Measurements from ENCODE around the gene AQP9.

Gene AQP9

GRCh38 chr15:58125333-58125732 lies 12.8 kb upstream of the AQP9 start:
- Histone ChIP-seq H3K4me3 (ENCODE audit: low read length in 2 of 2) (no peak overlapping the region), H2BK15ac (ENCODE audit: low read length) (no peak overlapping the region), H3K4ac (ENCODE audit: low read length) (no peak overlapping the region), H3K14ac (ENCODE audit: low read length) (no peak overlapping the region), H3K4me2 (ENCODE audit: insufficient read depth, low read length, poor library complexity, severe bottlenecking) (no peak overlapping the region), H3K18ac (ENCODE audit: low read length) (no peak overlapping the region), H2BK5ac (ENCODE audit: low read length) (no peak overlapping the region), H2AFZ (ENCODE audit: low read length) (no peak overlapping the region), H3K79me1 (ENCODE audit: low read depth, low read length) (no peaks in the 10 kb centered on the region), H2AK5ac (ENCODE audit: low read depth, low read length) (no peak overlapping the region), H2BK12ac (ENCODE audit: low read length) (no peak overlapping the region), H3K36me3 (replicated peaks in 1 of 2; ENCODE audit: control insufficient read depth in 2 of 2, insufficient read depth in 2 of 2, low read length in 2 of 2) (no peaks in the 10 kb centered on the region), H3K27ac (replicated peaks; ENCODE audit: low read length) (no peak overlapping the region), H4K91ac (ENCODE audit: low read depth, low read length, poor library complexity) (no peak overlapping the region), H4K8ac (ENCODE audit: low read depth, low read length) (no peak overlapping the region), H3K4me1 (ENCODE audit: control insufficient read depth in 2 of 2, insufficient read depth in 1 of 2, low read depth in 1 of 2, low read length in 2 of 2) (no peaks in the 10 kb centered on the region), H3K27me3 (ENCODE audit: control insufficient read depth in 3 of 3, insufficient read depth in 3 of 3, low read depth in 1 of 3, low read length in 3 of 3) (peaks cover 0 to 3% (median 0%) of the 10 kb centered on the region in 3 experiments), H3K23ac (ENCODE audit: low read depth, low read length, poor library complexity) (no peak overlapping the region), H2BK120ac (ENCODE audit: low read depth, low read length) (no peak overlapping the region), H3K9ac (ENCODE audit: low read depth, low read length, poor library complexity) (no peak overlapping the region), H3K9me3 (replicated peaks in 1 of 2; ENCODE audit: control insufficient read depth in 2 of 2, insufficient read depth in 1 of 2, low read depth in 1 of 2, low read length in 2 of 2) (peaks cover 0 to 3% of the 10 kb centered on the region in 2 donors)
- no peak for DNase-seq (ENCODE audit: low spot score)

DNA sequence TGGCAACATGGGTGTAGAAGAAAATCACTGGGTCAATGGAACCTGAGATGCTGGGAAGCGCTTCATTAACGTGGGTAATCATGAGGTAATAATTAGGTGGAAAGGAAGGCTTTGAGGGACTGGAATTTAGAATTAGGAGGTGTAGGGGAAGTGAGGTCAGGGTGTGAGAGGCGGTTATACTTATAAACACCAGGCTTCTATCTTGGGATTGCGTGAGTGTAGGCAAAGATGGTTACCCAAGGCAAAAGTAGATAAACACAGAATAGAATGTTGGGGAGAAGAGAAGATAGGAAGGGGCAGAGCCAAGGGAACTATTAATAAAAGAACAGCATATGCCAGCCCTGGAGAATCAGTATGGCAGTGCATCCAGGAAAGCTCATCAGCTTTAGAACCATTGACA lies 3.3 kb upstream of the AQP9 start:
- H3K27ac ChIP-seq (replicated peaks; ENCODE audit: low read length), result no peak overlapping the region
- H3K36me3 ChIP-seq (replicated peaks in 1 of 2; ENCODE audit: control insufficient read depth in 2 of 2, insufficient read depth in 2 of 2, low read length in 2 of 2), result no peaks in the 10 kb centered on the region
- no peak overlapping the region for H2BK5ac ChIP-seq (ENCODE audit: low read length)
- no peak overlapping the region for H2AFZ ChIP-seq (ENCODE audit: low read length)
- H3K4ac ChIP-seq (ENCODE audit: low read length), result no peak overlapping the region
- no CpG with 5 or more reads among the region's 4 CpGs for WGBS, 2 donors (ENCODE audit: extremely low coverage in 2 of 2, insufficient read length in 2 of 2, insufficient replicate concordance in 1 of 2)
- no peak overlapping the region for H3K9ac ChIP-seq (ENCODE audit: low read depth, low read length, poor library complexity)
- H3K23ac ChIP-seq (ENCODE audit: low read depth, low read length, poor library complexity), result no peak overlapping the region
- no peaks in the 10 kb centered on the region for H3K79me1 ChIP-seq (ENCODE audit: low read depth, low read length)
- H3K27me3 ChIP-seq (ENCODE audit: control insufficient read depth in 3 of 3, insufficient read depth in 3 of 3, low read depth in 1 of 3, low read length in 3 of 3), result peaks cover 0 to 9% (median 0%) of the 10 kb centered on the region in 3 experiments
- H3K9me3 ChIP-seq (replicated peaks in 1 of 2; ENCODE audit: control insufficient read depth in 2 of 2, insufficient read depth in 1 of 2, low read depth in 1 of 2, low read length in 2 of 2), result no peaks in the 10 kb centered on the region
- H3K18ac ChIP-seq (ENCODE audit: low read length), result no peak overlapping the region
- H3K4me2 ChIP-seq (ENCODE audit: insufficient read depth, low read length, poor library complexity, severe bottlenecking), result no peak overlapping the region
- H2AK5ac ChIP-seq (ENCODE audit: low read depth, low read length), result no peak overlapping the region
- no peak overlapping the region for H4K91ac ChIP-seq (ENCODE audit: low read depth, low read length, poor library complexity)
- H2BK12ac ChIP-seq (ENCODE audit: low read length), result no peak overlapping the region
- H3K14ac ChIP-seq (ENCODE audit: low read length), result no peak overlapping the region
- no peaks in the 10 kb centered on the region for H3K4me1 ChIP-seq (ENCODE audit: control insufficient read depth in 2 of 2, insufficient read depth in 1 of 2, low read depth in 1 of 2, low read length in 2 of 2)
- H2BK120ac ChIP-seq (ENCODE audit: low read depth, low read length), result no peak overlapping the region
- no peak overlapping the region for H2BK15ac ChIP-seq (ENCODE audit: low read length)
- DNase-seq (ENCODE audit: low spot score), result no peak
- H4K8ac ChIP-seq (ENCODE audit: low read depth, low read length), result no peak overlapping the region
- no peak overlapping the region for H3K4me3 ChIP-seq (ENCODE audit: low read length in 2 of 2)

GRCh38 chr15:58135511-58136174 lies 2.5 kb upstream of the AQP9 start:
- H3K4me1 ChIP-seq (ENCODE audit: control insufficient read depth in 2 of 2, insufficient read depth in 1 of 2, low read depth in 1 of 2, low read length in 2 of 2), result no peaks in the 10 kb centered on the region
- H4K91ac ChIP-seq (ENCODE audit: low read depth, low read length, poor library complexity), result no peak overlapping the region
- H2AK5ac ChIP-seq (ENCODE audit: low read depth, low read length), result no peak overlapping the region
- WGBS, 2 donors (ENCODE audit: extremely low coverage in 2 of 2, insufficient read length in 2 of 2, insufficient replicate concordance in 1 of 2), result no CpG with 5 or more reads among the region's 2 CpGs
- no peaks in the 10 kb centered on the region for H3K9me3 ChIP-seq (replicated peaks in 1 of 2; ENCODE audit: control insufficient read depth in 2 of 2, insufficient read depth in 1 of 2, low read depth in 1 of 2, low read length in 2 of 2)
- H3K4me3 ChIP-seq (ENCODE audit: low read length in 2 of 2), result no peak overlapping the region
- no peak overlapping the region for H3K27ac ChIP-seq (replicated peaks; ENCODE audit: low read length)
- H3K18ac ChIP-seq (ENCODE audit: low read length), result no peak overlapping the region
- H3K4ac ChIP-seq (ENCODE audit: low read length), result no peak overlapping the region
- H3K27me3 ChIP-seq (ENCODE audit: control insufficient read depth in 3 of 3, insufficient read depth in 3 of 3, low read depth in 1 of 3, low read length in 3 of 3), result peaks cover 0 to 9% (median 0%) of the 10 kb centered on the region in 3 experiments
- H2BK12ac ChIP-seq (ENCODE audit: low read length), result no peak overlapping the region
- H2BK120ac ChIP-seq (ENCODE audit: low read depth, low read length), result no peak overlapping the region
- H3K9ac ChIP-seq (ENCODE audit: low read depth, low read length, poor library complexity), result no peak overlapping the region
- H3K23ac ChIP-seq (ENCODE audit: low read depth, low read length, poor library complexity), result no peak overlapping the region
- no peak overlapping the region for H2BK5ac ChIP-seq (ENCODE audit: low read length)
- no peak for DNase-seq (ENCODE audit: low spot score)
- no peak overlapping the region for H4K8ac ChIP-seq (ENCODE audit: low read depth, low read length)
- no peaks in the 10 kb centered on the region for H3K79me1 ChIP-seq (ENCODE audit: low read depth, low read length)
- H3K14ac ChIP-seq (ENCODE audit: low read length), result no peak overlapping the region
- H3K36me3 ChIP-seq (replicated peaks in 1 of 2; ENCODE audit: control insufficient read depth in 2 of 2, insufficient read depth in 2 of 2, low read length in 2 of 2), result no peaks in the 10 kb centered on the region
- H2BK15ac ChIP-seq (ENCODE audit: low read length), result no peak overlapping the region
- H2AFZ ChIP-seq (ENCODE audit: low read length), result no peak overlapping the region
- H3K4me2 ChIP-seq (ENCODE audit: insufficient read depth, low read length, poor library complexity, severe bottlenecking), result no peak overlapping the region

DNA sequence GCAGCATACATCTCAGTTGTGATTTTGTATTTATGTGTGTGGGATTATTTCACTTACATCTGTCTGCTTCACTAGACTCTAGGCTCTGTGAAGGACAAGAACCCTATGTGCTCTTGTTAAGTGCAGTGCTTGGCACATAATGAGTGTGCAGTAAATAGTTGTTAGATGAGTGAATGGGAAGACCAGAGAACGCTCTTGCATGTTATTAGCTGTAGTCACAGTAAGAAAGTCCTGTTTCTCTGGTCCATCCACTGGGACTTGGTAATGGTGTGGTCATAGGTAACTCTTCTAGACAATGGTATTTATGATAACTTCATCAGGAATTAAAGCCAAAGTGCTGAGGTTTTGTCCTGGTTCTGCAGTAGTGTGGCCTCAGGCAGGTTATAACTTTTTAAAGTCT lies 1.4 kb upstream of the AQP9 start:
- H3K9ac ChIP-seq (ENCODE audit: low read depth, low read length, poor library complexity), result no peak overlapping the region
- no peak overlapping the region for H2BK12ac ChIP-seq (ENCODE audit: low read length)
- H2BK5ac ChIP-seq (ENCODE audit: low read length), result no peak overlapping the region
- H2AK5ac ChIP-seq (ENCODE audit: low read depth, low read length), result no peak overlapping the region
- H3K4me3 ChIP-seq (ENCODE audit: low read length in 2 of 2), result no peak overlapping the region
- H2AFZ ChIP-seq (ENCODE audit: low read length), result no peak overlapping the region
- no peak overlapping the region for H2BK15ac ChIP-seq (ENCODE audit: low read length)
- H3K14ac ChIP-seq (ENCODE audit: low read length), result no peak overlapping the region
- H4K91ac ChIP-seq (ENCODE audit: low read depth, low read length, poor library complexity), result no peak overlapping the region
- H3K18ac ChIP-seq (ENCODE audit: low read length), result no peak overlapping the region
- H3K27ac ChIP-seq (replicated peaks; ENCODE audit: low read length), result no peak overlapping the region
- no peak overlapping the region for H4K8ac ChIP-seq (ENCODE audit: low read depth, low read length)
- H3K79me1 ChIP-seq (ENCODE audit: low read depth, low read length), result no peaks in the 10 kb centered on the region
- peaks cover 0 to 9% (median 0%) of the 10 kb centered on the region in 3 experiments for H3K27me3 ChIP-seq (ENCODE audit: control insufficient read depth in 3 of 3, insufficient read depth in 3 of 3, low read depth in 1 of 3, low read length in 3 of 3)
- H3K9me3 ChIP-seq (replicated peaks in 1 of 2; ENCODE audit: control insufficient read depth in 2 of 2, insufficient read depth in 1 of 2, low read depth in 1 of 2, low read length in 2 of 2), result no peaks in the 10 kb centered on the region
- H3K36me3 ChIP-seq (replicated peaks in 1 of 2; ENCODE audit: control insufficient read depth in 2 of 2, insufficient read depth in 2 of 2, low read length in 2 of 2), result no peaks in the 10 kb centered on the region
- no peak for DNase-seq (ENCODE audit: low spot score)
- no peak overlapping the region for H3K23ac ChIP-seq (ENCODE audit: low read depth, low read length, poor library complexity)
- no peak overlapping the region for H2BK120ac ChIP-seq (ENCODE audit: low read depth, low read length)
- H3K4ac ChIP-seq (ENCODE audit: low read length), result no peak overlapping the region
- no peaks in the 10 kb centered on the region for H3K4me1 ChIP-seq (ENCODE audit: control insufficient read depth in 2 of 2, insufficient read depth in 1 of 2, low read depth in 1 of 2, low read length in 2 of 2)
- no CpG with 5 or more reads among the region's 1 CpG for WGBS, 2 donors (ENCODE audit: extremely low coverage in 2 of 2, insufficient read length in 2 of 2, insufficient replicate concordance in 1 of 2)
- no peak overlapping the region for H3K4me2 ChIP-seq (ENCODE audit: insufficient read depth, low read length, poor library complexity, severe bottlenecking)

Data from neuronal stem cell (in vitro differentiated cells).